Lung (tissue), 12 donors: ENCODE measurements around the gene NSFL1C. TPM values are rescaled to one million over a fixed set of nuclear protein-coding genes. Genes with fewer than 3 reads are reported as not detected.

Source experiments
- ATAC-seq: fragments of 200-7000 bp; cut with Tn5 transposase; one replicate; pipeline ENCODE4 v1.9.1; 2020; ENCODE audit warnings: moderate number of reproducible peaks; ENCODE audit not compliant: insufficient read depth, low FRiP score
- DNase-seq, 3 donors: peaks; one replicate each; pipeline ENCODE4 v3.0.0-alpha.2; 2013 to 2017
- H3K27ac ChIP-seq, 2 donors: one replicate each; pipeline ENCODE4 v1.5.1; 2013; ENCODE audit warnings: mild to moderate bottlenecking in 2 of 2, moderate library complexity in 2 of 2, control low read depth in 1 of 2, inconsistent platforms in 1 of 2, low read depth in 1 of 2, low read length in 1 of 2
- H3K27me3 ChIP-seq, 3 donors: one replicate each; pipeline ENCODE4 v1.5.1; 2013; ENCODE audit warnings: low read length in 2 of 3; ENCODE audit not compliant: control insufficient read depth in 3 of 3, insufficient read depth in 3 of 3
- H3K36me3 ChIP-seq, 4 donors: one replicate each; pipeline ENCODE4 v1.5.1; 2013; ENCODE audit warnings: low read length in 4 of 4, mild to moderate bottlenecking in 1 of 4, moderate library complexity in 1 of 4; ENCODE audit not compliant: control insufficient read depth in 4 of 4, insufficient read depth in 4 of 4
- H3K4me1 ChIP-seq, 5 donors: one replicate each; pipeline ENCODE4 v1.5.1; 2013; ENCODE audit warnings: low read length in 5 of 5, mild to moderate bottlenecking in 2 of 5, moderate library complexity in 1 of 5; ENCODE audit not compliant: control insufficient read depth in 5 of 5, insufficient read depth in 5 of 5
- H3K4me3 ChIP-seq: one replicate; pipeline ENCODE4 v1.5.1; 2013; ENCODE audit warnings: mild to moderate bottlenecking, control low read depth, moderate library complexity
- H3K9ac ChIP-seq, 2 donors: one replicate each; pipeline ENCODE4 v1.5.1; 2013; ENCODE audit warnings: low read length in 2 of 2, control low read depth in 1 of 2; ENCODE audit not compliant: insufficient read depth in 1 of 2
- H3K9me3 ChIP-seq, 4 donors: one replicate each; pipeline ENCODE4 v1.5.1; 2013; ENCODE audit warnings: low read length in 3 of 4, mild to moderate bottlenecking in 1 of 4, moderate library complexity in 1 of 4; ENCODE audit not compliant: control insufficient read depth in 4 of 4, insufficient read depth in 3 of 4
- CTCF ChIP-seq: IDR thresholded peaks from 2 replicates; pipeline ENCODE4 v1.5.1; 2012; ENCODE audit warnings: mild to moderate bottlenecking; ENCODE audit errors: control extremely low read depth, extremely low read depth
- WGBS, 2 donors: extraction: QIAGEN DNeasy Blood & Tissue Kit; methylation state at CpG; one replicate each; pipeline ENCODE4 v1.1.7; 2013; 5-methylcytosine and 5-hydroxymethylcytosine counted together
- polyA plus RNA-seq, 2 donors: library from polyadenylated mRNA; stranded (reverse); fragments of 200-250 nt; gene quantifications; one replicate each; pipeline ENCODE4 v1.2.1, GENCODE V29; 2013
- total RNA-seq, 2 donors: library from RNA; depleted of rRNA in 1 of 2; stranded (reverse); fragments of >200 nt in 1 of 2; gene quantifications; one replicate each; pipeline ENCODE4 v1.2.1, GENCODE V29; 2014 to 2021
- donor health status: control.
- donor health status: control.
- donor health status: Bipolar disorder and iron deficiency.
- donor health status: healthy.
- donor health status: DM: yes; HTN: yes; CAD: no.

The NSFL1C gene
- total and polyA plus RNA-seq, 4 donors: 39.0 to 84.8 (median 53.1) TPM

DNA sequence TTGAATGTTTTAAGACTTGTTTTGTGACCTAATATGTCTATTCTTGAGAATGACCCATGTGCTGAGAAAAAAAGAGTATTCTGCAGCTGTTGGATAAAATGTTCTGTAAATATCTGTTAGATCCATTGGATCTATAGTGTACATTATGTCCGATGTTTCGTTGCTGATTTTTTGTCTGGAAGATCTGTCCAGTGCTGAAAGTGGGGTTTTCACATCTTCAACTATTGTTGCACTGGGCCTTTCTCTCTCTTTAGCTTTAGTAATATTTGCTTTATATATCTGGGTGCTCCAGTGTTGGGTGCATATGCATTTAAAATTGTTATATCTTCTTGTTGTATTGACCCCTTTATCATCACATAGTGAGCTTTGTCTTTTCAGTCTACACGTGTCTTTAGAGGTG is 30.3 kb upstream of the NSFL1C start:
- Histone ChIP-seq H3K9ac (no peak overlapping the region), H3K36me3 (no peaks in the 10 kb centered on the region), H3K27me3 (peaks cover 0 to 3% (median 0%) of the 10 kb centered on the region in 3 donors), H3K4me1 (peaks cover 0 to 2% (median 0%) of the 10 kb centered on the region in 5 donors), H3K9me3 (peaks cover 0 to 4% (median 2%) of the 10 kb centered on the region in 4 donors), H3K27ac (no peak overlapping the region), H3K4me3 (no peak overlapping the region)
- TF ChIP-seq CTCF: no peak
- WGBS, 2 donors: 88 to 96% methylated on average over 3 of the region's 3 CpGs
- ATAC-seq: no peak
- DNase-seq: no peak

- 35 to 42% methylated on average over 3 of the region's 3 CpGs for WGBS, 2 donors
- Histone ChIP-seq H3K27ac (no peak overlapping the region), H3K9me3 (peaks cover 0 to 4% (median 2%) of the 10 kb centered on the region in 4 donors), H3K36me3 (no peaks in the 10 kb centered on the region), H3K4me3 (no peak overlapping the region), H3K4me1 (peaks cover 0 to 4% (median 0%) of the 10 kb centered on the region in 5 donors), H3K27me3 (peaks cover 0 to 5% (median 0%) of the 10 kb centered on the region in 3 donors), H3K9ac (no peak overlapping the region)
- ATAC-seq (no peak), DNase-seq (no peak)
- TF ChIP-seq CTCF: no peak
These were observed 27.8 kb upstream of the NSFL1C start for GRCh38 chr20:1494436-1494835.

DNA sequence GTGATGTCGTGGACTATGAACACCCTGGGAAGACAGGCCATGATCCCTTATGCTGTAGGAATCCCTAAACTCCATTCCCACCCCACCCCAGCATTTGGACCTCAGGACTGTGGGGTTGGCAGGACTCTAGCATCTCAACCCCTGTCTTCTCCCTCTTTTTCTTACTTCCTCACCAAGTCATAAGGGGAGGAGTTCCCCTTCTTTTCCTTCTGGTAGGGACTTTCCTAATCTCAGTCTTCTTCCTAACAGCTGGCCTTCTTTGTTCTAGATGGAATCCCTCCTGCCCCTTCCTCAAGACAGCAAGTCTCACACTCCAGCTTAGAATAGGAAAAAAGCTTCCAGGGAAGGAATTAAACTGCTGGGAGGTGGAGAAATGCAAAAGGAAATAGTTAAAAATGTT is 26.9 kb upstream of the NSFL1C start:
- H3K27me3 ChIP-seq: peaks cover 0 to 7% (median 2%) of the 10 kb centered on the region in 3 donors
- H3K9ac ChIP-seq: no peak overlapping the region
- H3K36me3 ChIP-seq: no peaks in the 10 kb centered on the region
- WGBS, 2 donors: 78 to 79% methylated on average over 1 of the region's 1 CpG
- H3K9me3 ChIP-seq: peaks cover 0 to 4% (median under 1%) of the 10 kb centered on the region in 4 donors
- no peak overlapping the region for H3K4me3 ChIP-seq
- no peak overlapping the region for H3K27ac ChIP-seq
- ATAC-seq: no peak
- no peak for TF ChIP-seq CTCF
- DNase-seq: no peak
- peaks cover 0 to 4% (median 0%) of the 10 kb centered on the region in 5 donors for H3K4me1 ChIP-seq
